Epithelial cell of proximal tubule (primary cell): ENCODE data around the gene MAST4. TPM values are rescaled to one million over a fixed set of nuclear protein-coding genes. Genes with fewer than 3 reads are reported as not detected.

Experiments
- DNase-seq: peaks from one replicate; pipeline ENCODE4 v3.0.0-alpha.2; 2011; ENCODE audit warnings: low read depth
- H3K4me3 ChIP-seq: 2 replicates; pipeline ENCODE4 v1.5.1; 2011; ENCODE audit warnings: low read depth, mild to moderate bottlenecking, low read length
- CTCF ChIP-seq: conservative IDR thresholded peaks from 2 replicates; pipeline ENCODE4 v1.5.1; 2012; ENCODE audit warnings: low read depth, mild to moderate bottlenecking, low read length
- total RNA-seq: library from RNA; depleted of rRNA; stranded (reverse); fragments of >200 nt; gene quantifications from 2 replicates; pipeline ENCODE4 v1.2.3, GENCODE V29; 2015

Gene MAST4
- total RNA-seq, 1 donor from 2014 or later: 17.3 TPM

DNA sequence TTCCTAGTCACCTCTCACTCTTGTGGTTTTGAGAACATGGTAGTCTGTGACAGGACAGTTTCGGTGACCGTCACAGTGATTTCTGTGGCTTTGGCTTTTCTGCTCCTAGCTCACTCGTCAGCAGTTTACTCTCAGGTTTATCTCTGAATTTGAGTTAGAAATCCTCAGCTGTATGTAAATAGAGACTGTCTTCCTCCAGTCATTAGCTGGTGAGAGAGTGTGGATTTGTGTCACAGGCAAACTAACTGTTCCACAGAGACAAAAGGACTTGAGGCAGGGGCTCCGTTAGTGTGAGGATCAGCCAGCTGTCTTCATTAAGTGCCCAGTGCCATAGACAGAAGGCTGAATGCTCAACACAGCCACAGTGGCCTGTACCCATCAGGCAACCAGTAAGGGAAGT is 469.0 kb downstream of the MAST4 start:
- no peak for TF ChIP-seq CTCF
- H3K4me3 ChIP-seq: no peak overlapping the region
- DNase-seq: no peak

DNA sequence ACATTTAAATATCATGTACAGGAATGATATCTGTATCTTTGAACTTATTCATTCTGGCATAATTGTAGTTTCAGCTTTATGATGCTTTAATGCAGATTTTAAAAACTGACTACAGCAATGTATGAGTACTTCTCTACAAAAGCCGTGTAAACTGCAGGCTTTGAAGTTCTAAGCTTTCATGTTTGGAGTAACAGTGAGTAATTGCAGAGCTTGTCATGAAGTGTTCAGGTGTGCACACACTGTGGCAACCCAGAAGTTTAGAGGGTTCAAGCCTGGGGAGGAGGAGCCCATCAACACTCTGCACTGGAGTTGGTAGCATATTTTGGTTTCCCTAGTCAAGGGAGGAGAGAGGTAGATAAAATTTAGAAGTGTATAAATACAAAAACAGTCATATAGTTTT is 469.5 kb downstream of the MAST4 start:
- DNase-seq: no peak
- no peak overlapping the region for H3K4me3 ChIP-seq
- no peak for TF ChIP-seq CTCF

- DNase-seq: no peak
- H3K4me3 ChIP-seq: no peak overlapping the region
- TF ChIP-seq CTCF: no peak
These were observed 470.6 kb downstream of the MAST4 start for GRCh38 chr5:67066815-67067214.

DNA sequence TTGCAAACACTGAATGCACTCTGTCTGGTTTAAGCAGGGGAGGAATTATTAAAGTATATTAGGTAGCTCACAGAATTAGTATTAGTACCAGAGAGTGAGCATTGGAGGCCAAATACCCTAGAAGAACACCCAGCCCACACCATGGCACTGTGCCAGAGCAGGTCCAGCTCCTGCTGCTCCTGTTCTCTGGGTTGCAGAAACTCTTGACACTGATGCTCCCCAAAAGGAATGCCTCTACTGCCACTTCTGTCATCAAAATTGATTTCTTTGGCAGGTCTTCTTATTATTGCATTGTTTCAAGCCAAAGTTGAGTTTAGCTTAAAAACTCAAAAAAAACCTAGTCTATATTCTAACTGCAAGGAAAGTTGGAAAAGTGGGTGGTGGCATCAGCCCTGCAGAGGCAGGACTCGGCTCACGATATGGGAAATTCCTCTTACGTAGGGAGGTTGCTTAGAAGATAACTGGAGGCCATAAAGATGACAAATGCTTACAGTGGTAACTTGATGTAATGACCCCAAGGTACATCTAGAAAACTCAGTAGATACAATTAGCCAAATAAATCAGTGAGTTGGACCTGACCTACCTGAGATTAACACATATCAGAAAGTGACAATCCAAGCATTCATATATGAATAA is 477.0 kb downstream of the MAST4 start:
- no peak overlapping the region for H3K4me3 ChIP-seq
- DNase-seq: no peak
- no peak for TF ChIP-seq CTCF

DNA sequence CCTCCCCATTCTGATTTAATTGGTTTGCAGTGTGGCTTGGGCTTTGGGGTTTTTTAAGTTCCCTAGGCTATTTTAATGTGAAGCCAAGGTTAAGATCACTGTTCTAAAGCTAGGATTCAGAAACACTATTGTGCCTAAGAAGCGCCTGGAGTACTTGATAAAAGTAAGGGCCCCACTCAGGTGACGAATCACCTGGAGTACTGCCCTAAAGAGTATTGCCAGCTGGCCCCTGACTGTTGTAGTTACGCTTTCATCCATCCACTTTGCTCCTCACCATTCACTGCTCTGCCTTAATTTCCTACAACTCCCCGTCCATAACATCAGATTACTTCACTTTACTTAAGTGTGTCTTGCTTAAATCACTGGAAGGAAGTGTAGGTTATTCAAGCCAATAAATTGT is 481.1 kb downstream of the MAST4 start:
- H3K4me3 ChIP-seq: no peak overlapping the region
- no peak for DNase-seq
- no peak for TF ChIP-seq CTCF

- H3K4me3 ChIP-seq: no peak overlapping the region
- no peak for DNase-seq
- TF ChIP-seq CTCF: no peak
These were observed 485.1 kb downstream of the MAST4 start for GRCh38 chr5:67081261-67081660.

DNA sequence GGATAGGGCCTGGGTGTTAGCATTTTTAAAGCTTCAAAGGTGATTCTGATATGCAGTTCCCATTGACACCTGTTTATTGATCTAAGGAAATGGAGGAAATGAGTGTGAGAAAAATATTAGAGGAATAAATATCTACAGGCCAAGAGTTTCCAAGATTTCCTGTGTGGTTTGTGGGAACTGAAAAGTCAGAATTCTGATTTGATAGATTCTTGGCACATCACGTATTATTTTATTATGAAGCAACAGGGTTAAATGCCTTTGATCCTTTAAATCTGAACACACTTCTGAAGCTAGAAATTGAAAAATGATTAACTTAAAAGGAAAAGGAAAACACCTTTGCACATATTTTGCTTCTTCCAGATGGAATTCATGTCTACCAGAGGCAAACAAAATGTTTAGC is 486.7 kb downstream of the MAST4 start:
- no peak for DNase-seq
- TF ChIP-seq CTCF: no peak
- H3K4me3 ChIP-seq: no peak overlapping the region
